ENCODE measurements around the gene BTK. TPM values are rescaled to one million over a fixed set of nuclear protein-coding genes. Genes with fewer than 3 reads are reported as not detected.

The BTK gene
- 4.3 TPM for polyA plus RNA-seq
- long read RNA-seq, donor 1, partial matches to known transcripts, result 0 of 1 reads
- long read RNA-seq, donor 1, other reads (novel, unspliced or antisense), result 0 of 1 reads
- long read RNA-seq, donor 2, result 0 reads
- long read RNA-seq, donor 3, partial matches to known transcripts, result 254 of 261 reads
- long read RNA-seq, donor 3, other reads (novel, unspliced or antisense), result 5 of 261 reads
- long read RNA-seq, donor 4, result 0 reads
- long read RNA-seq, donor 5, result 0 reads
- long read RNA-seq, donor 6, partial matches to known transcripts, result 85 of 162 reads
- long read RNA-seq, donor 6, other reads (novel, unspliced or antisense), result 76 of 162 reads
- long read RNA-seq, donor 7, partial matches to known transcripts, result 32 of 75 reads
- long read RNA-seq, donor 7, other reads (novel, unspliced or antisense), result 43 of 75 reads
- long read RNA-seq, donor 8, partial matches to known transcripts, result 213 of 214 reads
- long read RNA-seq, donor 8, other reads (novel, unspliced or antisense), result 0 of 214 reads
- long read RNA-seq, donor 9, partial matches to known transcripts, result 114 of 321 reads
- long read RNA-seq, donor 9, other reads (novel, unspliced or antisense), result 207 of 321 reads
- long read RNA-seq, donor 10, result 0 reads
- long read RNA-seq, donor 11, partial matches to known transcripts, result 0 of 1 reads
- long read RNA-seq, donor 11, other reads (novel, unspliced or antisense), result 0 of 1 reads

DNA sequence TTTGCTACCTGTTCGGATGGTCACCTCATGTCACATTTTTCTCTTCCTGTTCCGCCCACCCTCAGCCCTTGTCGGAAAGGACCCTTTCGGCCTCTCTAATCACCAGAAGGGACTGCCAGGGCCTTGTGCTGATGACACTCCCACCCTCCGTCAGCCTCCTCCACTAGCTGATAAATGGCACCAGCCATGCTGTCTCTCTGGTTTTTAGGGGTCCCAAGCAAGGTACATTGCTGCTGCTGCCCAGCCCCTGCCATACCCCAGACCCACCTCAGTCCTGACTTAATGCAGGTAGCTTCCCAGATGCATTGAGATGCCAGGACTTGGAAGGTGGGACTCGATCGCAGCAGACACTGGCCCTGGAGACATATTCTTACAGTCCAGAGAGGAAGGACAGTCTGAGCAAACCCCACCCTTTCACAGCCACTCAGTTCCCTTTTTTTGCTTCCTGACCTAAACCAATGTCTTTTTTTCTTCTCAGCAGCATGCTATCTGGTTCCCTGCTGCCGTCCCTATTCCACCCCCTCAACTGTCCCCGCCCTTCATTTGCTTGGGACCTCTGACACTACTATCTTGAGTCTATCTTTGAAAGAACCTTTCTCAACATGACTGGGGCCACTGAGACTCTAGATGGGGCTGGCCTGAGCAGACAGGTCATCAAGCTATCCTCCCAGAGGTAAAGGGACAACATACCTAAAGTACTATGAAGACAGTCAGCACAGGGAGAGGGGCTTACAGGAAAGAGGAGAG lies at the start of gene BTK:
TSS of gene BTK (minus strand) at position 397 of the 747 bp plus-strand sequence. CDS start 10,907 bp downstream, outside the sequence.
- Histone ChIP-seq H3K27me3 (ENCODE audit: control insufficient read depth, insufficient read depth, low read length) (no peaks in the 10 kb centered on the region), H3K36me3 (ENCODE audit: control insufficient read depth, insufficient read depth, low read length) (no peaks in the 10 kb centered on the region), H3K4me1 (ENCODE audit: control insufficient read depth, insufficient read depth, low read length) (no peaks in the 10 kb centered on the region), H3K4me3 (ENCODE audit: low read length) (no peak within 1 kb of the TSS), H3K9me3 (ENCODE audit: control insufficient read depth, low read depth, low read length) (no peaks in the 10 kb centered on the region), H3K27ac (ENCODE audit: low read length) (no peak within 1 kb of the TSS)
- WGBS (ENCODE audit: insufficient coverage, low lambda C conversion rate), result no CpG with 5 or more reads among the region's 9 CpGs
- no peak for DNase-seq

DNA sequence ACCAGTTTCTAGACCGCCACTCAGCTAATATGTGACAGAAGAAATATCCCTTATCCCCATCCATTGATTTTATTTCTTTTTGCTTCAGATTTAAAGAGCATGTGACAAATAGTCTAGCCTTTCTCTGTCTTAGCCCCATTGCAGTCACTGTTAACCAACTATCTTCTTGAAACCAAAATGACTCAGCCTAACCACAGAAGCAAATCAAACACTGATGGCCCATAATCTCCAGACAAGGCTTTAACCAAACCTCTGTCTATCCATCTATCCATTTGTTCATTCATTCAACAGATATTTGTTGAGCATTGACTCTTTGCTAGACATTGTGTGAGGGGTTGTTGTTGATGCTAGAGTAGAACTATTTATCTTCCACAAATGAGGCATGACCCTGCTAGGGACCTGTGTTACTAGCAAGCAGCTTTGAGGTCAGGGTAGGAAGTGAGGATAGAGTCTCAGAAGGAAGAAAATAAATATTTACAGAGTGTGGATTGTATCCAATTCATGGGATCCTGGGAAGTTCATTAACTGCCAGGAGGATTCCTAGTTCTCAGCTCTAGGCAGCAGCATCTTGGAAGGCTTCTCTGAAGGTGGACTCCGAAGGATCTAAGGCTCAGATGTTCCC lies 44.6 kb upstream of the BTK start:
- H3K4me3 ChIP-seq (ENCODE audit: low read length), result no peak overlapping the region
- H3K27ac ChIP-seq (ENCODE audit: low read length), result no peak overlapping the region
- no peaks in the 10 kb centered on the region for H3K4me1 ChIP-seq (ENCODE audit: control insufficient read depth, insufficient read depth, low read length)
- peaks cover 6% of the 10 kb centered on the region for H3K36me3 ChIP-seq (ENCODE audit: control insufficient read depth, insufficient read depth, low read length)
- no peaks in the 10 kb centered on the region for H3K9me3 ChIP-seq (ENCODE audit: control insufficient read depth, low read depth, low read length)
- no peak for DNase-seq
- WGBS (ENCODE audit: insufficient coverage, low lambda C conversion rate), result no CpG with 5 or more reads among the region's 2 CpGs
- no peaks in the 10 kb centered on the region for H3K27me3 ChIP-seq (ENCODE audit: control insufficient read depth, insufficient read depth, low read length)

DNA sequence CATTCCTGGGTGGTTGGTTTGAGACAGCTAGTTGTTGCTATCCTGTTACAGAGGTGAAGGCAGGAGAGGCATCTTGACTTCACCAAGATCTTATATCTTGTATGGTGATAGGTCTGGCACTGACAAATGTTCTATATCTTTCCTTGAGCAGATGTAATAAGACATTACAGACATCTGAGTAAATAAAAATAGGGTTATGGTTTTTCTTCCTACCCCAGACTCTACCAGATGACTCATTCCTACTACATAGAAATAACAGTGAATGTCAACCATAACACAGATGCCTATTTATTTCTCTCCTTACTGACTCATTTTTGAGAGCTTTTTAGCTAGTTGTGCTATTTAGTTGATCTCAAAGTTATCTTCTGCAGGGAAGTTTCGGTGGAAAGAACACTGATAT lies 43.9 kb upstream of the BTK start:
- peaks cover 6% of the 10 kb centered on the region for H3K36me3 ChIP-seq (ENCODE audit: control insufficient read depth, insufficient read depth, low read length)
- H3K27ac ChIP-seq (ENCODE audit: low read length), result no peak overlapping the region
- DNase-seq, result no peak
- no peak overlapping the region for H3K4me3 ChIP-seq (ENCODE audit: low read length)
- no peaks in the 10 kb centered on the region for H3K27me3 ChIP-seq (ENCODE audit: control insufficient read depth, insufficient read depth, low read length)
- H3K4me1 ChIP-seq (ENCODE audit: control insufficient read depth, insufficient read depth, low read length), result no peaks in the 10 kb centered on the region
- H3K9me3 ChIP-seq (ENCODE audit: control insufficient read depth, low read depth, low read length), result no peaks in the 10 kb centered on the region
- no CpG with 5 or more reads among the region's 1 CpG for WGBS (ENCODE audit: insufficient coverage, low lambda C conversion rate)

DNA sequence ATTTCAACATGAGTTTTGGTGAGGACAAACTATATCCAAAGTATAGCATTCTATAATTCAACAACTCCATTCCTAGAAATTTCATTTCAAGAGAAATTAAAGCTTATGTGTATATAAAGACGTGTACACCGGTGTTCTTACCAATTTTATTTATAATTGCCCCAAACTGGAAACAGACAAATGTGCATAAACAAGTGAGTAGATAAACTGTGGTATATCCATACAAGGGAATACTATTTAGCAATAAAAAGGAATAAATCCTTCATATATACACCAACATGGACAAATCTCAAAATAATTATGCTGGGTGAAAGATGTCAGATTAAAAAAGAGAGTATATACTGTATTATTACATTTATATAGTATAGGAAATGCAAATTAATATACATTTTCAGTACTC lies 42.0 kb upstream of the BTK start:
- H3K9me3 ChIP-seq (ENCODE audit: control insufficient read depth, low read depth, low read length), result no peaks in the 10 kb centered on the region
- no peak for DNase-seq
- H3K4me3 ChIP-seq (ENCODE audit: low read length), result no peak overlapping the region
- H3K4me1 ChIP-seq (ENCODE audit: control insufficient read depth, insufficient read depth, low read length), result no peaks in the 10 kb centered on the region
- H3K27ac ChIP-seq (ENCODE audit: low read length), result no peak overlapping the region
- WGBS (ENCODE audit: insufficient coverage, low lambda C conversion rate), result no CpG with 5 or more reads among the region's 2 CpGs
- H3K27me3 ChIP-seq (ENCODE audit: control insufficient read depth, insufficient read depth, low read length), result no peaks in the 10 kb centered on the region
- peaks cover 11% of the 10 kb centered on the region for H3K36me3 ChIP-seq (ENCODE audit: control insufficient read depth, insufficient read depth, low read length)

DNA sequence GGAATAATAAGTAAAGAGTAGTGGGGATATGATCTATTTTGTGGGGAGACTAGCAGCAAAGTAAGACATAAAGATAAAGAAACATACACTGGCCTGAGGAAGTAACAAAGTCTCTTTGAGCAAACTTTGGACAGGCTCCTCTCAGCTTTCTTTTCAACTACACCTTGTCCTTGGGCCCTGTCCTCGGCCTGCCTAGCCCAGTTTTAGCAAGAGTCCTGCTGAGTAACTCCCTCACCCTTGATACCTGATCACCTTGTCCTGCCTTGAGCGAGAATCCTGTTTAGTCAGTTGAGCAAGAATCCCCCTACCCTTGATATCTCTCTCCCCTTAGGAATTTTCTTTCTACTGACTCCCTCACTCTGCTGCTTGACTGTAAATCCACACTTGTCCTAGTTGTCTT lies 33.5 kb upstream of the BTK start:
- Histone ChIP-seq H3K27me3 (ENCODE audit: control insufficient read depth, insufficient read depth, low read length) (no peaks in the 10 kb centered on the region), H3K4me3 (ENCODE audit: low read length) (no peak overlapping the region), H3K27ac (ENCODE audit: low read length) (peak overlapping the region; percentile 96), H3K4me1 (ENCODE audit: control insufficient read depth, insufficient read depth, low read length) (peaks cover 39% of the 10 kb centered on the region), H3K9me3 (ENCODE audit: control insufficient read depth, low read depth, low read length) (no peaks in the 10 kb centered on the region), H3K36me3 (ENCODE audit: control insufficient read depth, insufficient read depth, low read length) (peaks cover 4% of the 10 kb centered on the region)
- DNase-seq, result peak; percentile 47 to 69
- WGBS (ENCODE audit: insufficient coverage, low lambda C conversion rate), result no CpG with 5 or more reads among the region's 2 CpGs

DNA sequence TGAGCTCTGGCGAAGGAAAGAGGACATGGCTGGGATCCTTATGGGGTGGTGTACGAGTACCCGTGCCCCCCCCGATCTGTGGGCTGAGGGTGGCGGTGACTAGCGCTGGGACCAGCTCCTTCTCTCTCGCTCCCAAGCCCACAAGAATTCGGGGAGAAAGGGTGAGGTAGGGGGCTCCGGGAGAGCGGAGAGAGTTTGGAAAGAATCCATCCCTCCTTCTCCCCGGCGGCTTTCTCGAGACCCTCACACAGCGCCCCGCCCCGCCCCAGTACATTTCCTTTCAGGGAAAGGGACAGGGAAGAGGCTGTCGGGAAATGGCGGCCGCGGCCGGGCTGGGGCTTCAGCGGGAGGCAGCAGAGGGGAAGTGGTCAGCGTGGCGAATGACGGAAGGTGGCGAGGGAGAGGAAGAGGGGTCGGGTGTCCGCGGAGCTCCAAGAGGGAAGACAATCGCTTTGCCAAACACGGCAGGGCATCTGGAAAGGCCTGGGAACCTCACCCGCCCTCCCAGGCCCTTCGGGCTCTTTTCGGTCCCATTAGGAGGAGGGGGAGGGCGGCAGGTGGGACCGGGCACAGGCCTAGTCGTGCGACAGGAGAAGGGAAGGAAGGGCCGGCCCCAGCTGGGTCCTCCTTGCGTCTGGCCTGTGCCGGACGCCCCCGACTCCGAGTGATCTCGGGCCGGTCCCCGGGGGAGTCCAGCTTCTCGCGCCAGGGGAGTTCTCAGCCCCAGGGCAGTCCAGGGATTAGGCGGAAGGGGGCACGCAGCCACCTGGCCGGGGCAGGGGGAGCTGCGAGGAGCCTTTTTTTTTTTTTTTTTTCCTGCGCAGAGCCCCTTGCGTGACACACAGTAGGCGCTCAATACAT lies 32.2 kb upstream of the BTK start:
- Histone ChIP-seq H3K27me3 (ENCODE audit: control insufficient read depth, insufficient read depth, low read length) (no peaks in the 10 kb centered on the region), H3K27ac (ENCODE audit: low read length) (peak overlapping the region; percentile 96), H3K4me1 (ENCODE audit: control insufficient read depth, insufficient read depth, low read length) (peaks cover 39% of the 10 kb centered on the region), H3K4me3 (ENCODE audit: low read length) (peak overlapping the region; percentile 68), H3K9me3 (ENCODE audit: control insufficient read depth, low read depth, low read length) (no peaks in the 10 kb centered on the region), H3K36me3 (ENCODE audit: control insufficient read depth, insufficient read depth, low read length) (no peaks in the 10 kb centered on the region)
- WGBS (ENCODE audit: insufficient coverage, low lambda C conversion rate), result no CpG with 5 or more reads among the region's 56 CpGs
- DNase-seq, result peak in 1 of 2 donors; percentile 60

DNA sequence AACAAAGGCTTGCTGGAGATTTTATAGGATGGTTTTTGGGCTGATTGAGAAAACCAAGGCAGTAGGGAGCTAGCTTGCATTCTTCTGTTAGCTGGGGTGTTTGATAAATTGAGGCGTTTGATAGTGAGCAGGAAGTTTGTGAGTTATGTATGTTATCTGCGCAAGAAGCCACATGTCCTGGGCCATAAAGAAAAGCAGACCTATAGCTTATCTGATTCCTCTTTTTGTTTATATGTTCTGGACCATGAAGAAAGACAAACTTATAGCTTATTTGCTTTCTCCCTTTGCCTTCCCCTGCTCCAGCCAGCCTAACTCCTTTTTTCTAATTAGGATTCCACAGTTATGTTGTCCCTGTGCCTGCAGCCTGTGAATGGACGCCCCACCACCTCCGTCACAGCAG lies 31.2 kb upstream of the BTK start:
- Histone ChIP-seq H3K36me3 (ENCODE audit: control insufficient read depth, insufficient read depth, low read length) (peaks cover 9% of the 10 kb centered on the region), H3K4me3 (ENCODE audit: low read length) (no peak overlapping the region), H3K27me3 (ENCODE audit: control insufficient read depth, insufficient read depth, low read length) (no peaks in the 10 kb centered on the region), H3K9me3 (ENCODE audit: control insufficient read depth, low read depth, low read length) (no peaks in the 10 kb centered on the region), H3K27ac (ENCODE audit: low read length) (peak overlapping the region; percentile 96), H3K4me1 (ENCODE audit: control insufficient read depth, insufficient read depth, low read length) (peaks cover 39% of the 10 kb centered on the region)
- no CpG with 5 or more reads among the region's 4 CpGs for WGBS (ENCODE audit: insufficient coverage, low lambda C conversion rate)
- DNase-seq, result peak in 1 of 2 donors; percentile 30

DNA sequence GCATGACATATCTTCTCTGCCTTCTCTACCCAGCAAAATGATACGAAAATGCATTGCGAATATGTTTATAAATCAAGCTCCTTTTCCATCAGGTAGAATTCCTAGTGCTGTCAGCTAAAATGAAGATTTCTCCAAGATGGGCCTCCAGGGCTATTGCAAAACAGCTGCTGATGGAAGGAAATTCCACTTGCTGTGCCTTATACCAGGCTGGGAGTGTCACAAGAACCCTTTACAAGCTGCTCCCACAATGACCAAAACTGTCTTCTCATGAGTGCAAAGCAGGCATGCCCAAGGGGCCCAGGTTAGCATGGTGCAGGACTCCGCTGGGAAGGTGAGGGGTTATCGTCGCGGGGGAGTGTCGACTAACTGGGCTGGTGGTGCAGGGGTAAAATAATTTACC lies 30.7 kb upstream of the BTK start:
- H3K36me3 ChIP-seq (ENCODE audit: control insufficient read depth, insufficient read depth, low read length), result peaks cover 14% of the 10 kb centered on the region
- H3K4me1 ChIP-seq (ENCODE audit: control insufficient read depth, insufficient read depth, low read length), result peaks cover 39% of the 10 kb centered on the region
- DNase-seq, result peak; percentile 24 to 51
- no peaks in the 10 kb centered on the region for H3K9me3 ChIP-seq (ENCODE audit: control insufficient read depth, low read depth, low read length)
- H3K27me3 ChIP-seq (ENCODE audit: control insufficient read depth, insufficient read depth, low read length), result no peaks in the 10 kb centered on the region
- no peak overlapping the region for H3K4me3 ChIP-seq (ENCODE audit: low read length)
- WGBS (ENCODE audit: insufficient coverage, low lambda C conversion rate), result no CpG with 5 or more reads among the region's 7 CpGs
- peak overlapping the region; percentile 96 for H3K27ac ChIP-seq (ENCODE audit: low read length)

DNA sequence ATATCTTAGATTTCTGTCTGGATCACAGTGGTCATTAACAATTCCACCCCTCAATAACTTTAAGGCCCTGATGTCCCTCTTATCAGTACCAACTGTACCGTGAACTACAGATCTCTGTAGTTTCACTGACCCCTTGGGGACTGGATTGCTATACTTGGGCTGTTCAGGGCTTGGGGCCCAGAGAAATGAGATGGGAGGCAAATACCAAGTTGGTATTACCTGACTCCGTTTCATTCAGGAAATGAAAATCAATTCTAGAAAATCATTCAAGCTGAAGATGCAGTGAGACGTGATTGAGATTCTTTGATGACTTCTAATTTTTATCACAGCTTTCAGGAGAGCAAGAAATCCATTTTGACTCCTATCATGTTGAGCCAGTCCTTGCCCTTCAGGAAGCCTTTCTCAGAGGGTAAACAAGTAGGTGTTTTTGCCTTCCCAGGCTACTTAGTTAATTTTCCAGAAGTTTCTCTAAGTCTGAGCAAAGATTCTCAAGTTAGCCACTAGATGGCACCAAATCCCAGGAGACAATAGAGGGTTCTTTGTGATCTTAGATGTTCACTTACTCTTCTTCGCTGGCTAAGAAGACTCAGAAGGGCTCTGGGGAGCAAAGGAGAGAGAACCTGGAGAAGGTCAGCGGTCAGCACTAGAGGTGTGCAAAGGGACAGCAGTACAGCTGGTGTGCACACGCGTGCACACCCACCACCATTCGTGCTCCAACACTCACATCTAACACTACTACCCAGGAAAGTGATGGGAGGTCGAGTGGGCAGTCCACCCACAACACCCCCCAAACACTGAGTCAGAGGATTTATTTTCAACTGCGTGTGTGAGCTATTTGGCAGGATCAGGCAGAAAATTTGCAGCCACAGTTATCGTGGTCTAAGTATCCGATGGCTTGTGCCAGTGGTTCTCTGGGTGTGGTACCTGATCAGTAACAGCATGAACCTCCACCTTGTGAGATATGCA lies 29.5 kb upstream of the BTK start:
- peak overlapping the region; percentile 96 for H3K27ac ChIP-seq (ENCODE audit: low read length)
- peaks cover 14% of the 10 kb centered on the region for H3K36me3 ChIP-seq (ENCODE audit: control insufficient read depth, insufficient read depth, low read length)
- WGBS (ENCODE audit: insufficient coverage, low lambda C conversion rate), result no CpG with 5 or more reads among the region's 12 CpGs
- H3K4me1 ChIP-seq (ENCODE audit: control insufficient read depth, insufficient read depth, low read length), result peaks cover 39% of the 10 kb centered on the region
- no peaks in the 10 kb centered on the region for H3K9me3 ChIP-seq (ENCODE audit: control insufficient read depth, low read depth, low read length)
- peak; percentile 50 to 57 for DNase-seq
- no peaks in the 10 kb centered on the region for H3K27me3 ChIP-seq (ENCODE audit: control insufficient read depth, insufficient read depth, low read length)
- H3K4me3 ChIP-seq (ENCODE audit: low read length), result no peak overlapping the region

All from large intestine (tissue), 12 donors.